GM12892 (cell line): ENCODE results near the gene RD3L.

ENCODE experiments used
- POLR2A ChIP-seq: IDR thresholded peaks from 2 replicates; pipeline ENCODE4 v1.6.1; 2011; ENCODE audit warnings: low read depth, low read length, control low read depth
- POLR2AphosphoS5 ChIP-seq: IDR thresholded peaks from 2 replicates; pipeline ENCODE4 v1.6.1; 2011; ENCODE audit warnings: low read depth, low read length, control low read depth
- TAF1 ChIP-seq: IDR thresholded peaks from 2 replicates; pipeline ENCODE4 v1.6.1; 2011; ENCODE audit warnings: low read depth, mild to moderate bottlenecking, control low read depth, low read length, borderline replicate concordance

DNA sequence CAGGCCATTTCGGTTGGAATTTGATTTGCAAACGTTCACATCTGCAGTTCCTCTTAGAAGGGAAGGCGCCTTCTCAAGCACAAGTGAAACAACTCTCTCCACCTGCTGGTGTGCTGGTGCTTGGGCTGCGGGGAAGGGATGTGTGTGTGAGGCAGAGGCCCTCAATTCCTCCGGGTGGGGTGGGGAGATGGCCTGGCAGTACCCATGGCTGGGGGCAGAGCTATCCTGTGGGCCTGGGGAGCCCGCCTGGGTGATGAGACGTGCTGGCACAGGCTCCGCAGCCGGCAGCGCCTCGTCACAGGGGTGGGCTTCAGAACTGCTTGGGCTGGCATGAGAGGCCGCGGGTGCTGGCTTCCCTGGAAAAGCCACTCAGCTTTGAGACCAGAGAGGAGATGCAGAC lies 43.0 kb downstream of the RD3L start:
- TF ChIP-seq POLR2A (no peak), POLR2AphosphoS5 (no peak), TAF1 (no peak)
